ENCODE results near the gene IMPG2.

- TF ChIP-seq POU2F2 (IDR thresholded peaks at IDR 0.05; ENCODE audit: low read depth, low read length), result no peak
- TF ChIP-seq TAF1 (IDR thresholded peaks at IDR 0.05; ENCODE audit: low read depth, low read length), result no peak
- no peak for TF ChIP-seq POLR2A (IDR thresholded peaks at IDR 0.05; ENCODE audit: low read depth, low read length)
- TF ChIP-seq POLR2AphosphoS5 (IDR thresholded peaks at IDR 0.05; ENCODE audit: low read depth, low read length), result no peak
- TF ChIP-seq SPI1 (IDR thresholded peaks at IDR 0.05; ENCODE audit: low read depth, low read length), result no peak
- no peak for TF ChIP-seq PAX5 (IDR thresholded peaks at IDR 0.05; ENCODE audit: insufficient read depth, low read length, severe bottlenecking)
Measured at GRCh38 chr3:101362406-101362805, 42.0 kb upstream of the IMPG2 start.
